Thyroid gland (tissue), 4 donors: Measurements from ENCODE around the gene ZC2HC1B. TPM values are rescaled to one million over a fixed set of nuclear protein-coding genes. Genes with fewer than 3 reads are reported as not detected.

Experiments used
- DNase-seq, 2 donors: peaks; one replicate each; pipeline ENCODE4 v3.0.0-alpha.2; 2019
- H3K27ac ChIP-seq, 3 donors: fragments of 200-600 bp; sonication (generic); 1 replicate in 2 of 3; 2 replicates in 1 of 3; pipeline ENCODE4 v1.5.1; 2016 to 2019; ENCODE audit warnings: mild to moderate bottlenecking in 1 of 3, moderate library complexity in 1 of 3
- H3K27me3 ChIP-seq: fragments of 200-600 bp; sonication (generic); one replicate; pipeline ENCODE4 v1.5.1; 2019
- H3K36me3 ChIP-seq, 2 donors: fragments of 200-600 bp; sonication (generic); one replicate each; pipeline ENCODE4 v1.5.1; 2016 to 2019
- H3K4me1 ChIP-seq, 2 donors: fragments of 200-600 bp; sonication (generic); one replicate each; pipeline ENCODE4 v1.5.1; 2017 to 2019
- H3K4me3 ChIP-seq, 3 donors: fragments of 200-600 bp; sonication (generic); replicated peaks in 1 of 3; 1 replicate in 2 of 3; 2 replicates in 1 of 3; pipeline ENCODE4 v1.5.1; 2016; ENCODE audit warnings: mild to moderate bottlenecking in 1 of 3
- H3K9me3 ChIP-seq: fragments of 200-600 bp; sonication (generic); one replicate; pipeline ENCODE4 v1.5.1; 2017
- POLR2A ChIP-seq, 2 donors: fragments of 450-650 bp; IDR thresholded peaks; one replicate each; pipeline ENCODE4 v1.6.1; 2017; ENCODE audit warnings: antibody characterized with exemption in 2 of 2, mild to moderate bottlenecking in 2 of 2, moderate library complexity in 1 of 2
- WGBS, 2 donors: methylation state at CpG; one replicate each; pipeline ENCODE4 v1.1.5; 2017; 5-methylcytosine and 5-hydroxymethylcytosine counted together
- intact Hi-C: fragments of 100-400 bp; cut with DNase I; formaldehyde crosslinking; loops from one replicate; pipeline ENCODE4 v1.15.1; 2023
- total RNA-seq, 4 donors: library from RNA; depleted of rRNA; stranded (reverse); fragments of >200 nt; gene quantifications; one replicate each; pipeline ENCODE4 v1.2.3, GENCODE V29; 2016
- TF ChIP-seq, protein P1 (sequence below), 6 experiments: fragments of 200-600 bp in 3 of 6; fragments of 450-650 bp in 3 of 6; sonication (generic) in 3 of 6; IDR thresholded peaks; one replicate each; pipeline ENCODE4 v1.5.1; 2016 to 2019; ENCODE audit warnings: antibody characterized with exemption in 6 of 6, mild to moderate bottlenecking in 2 of 6, inconsistent platforms in 1 of 6, moderate library complexity in 1 of 6

The ZC2HC1B gene
- total RNA-seq, 4 donors from 2014 or later = not detected

DNA sequence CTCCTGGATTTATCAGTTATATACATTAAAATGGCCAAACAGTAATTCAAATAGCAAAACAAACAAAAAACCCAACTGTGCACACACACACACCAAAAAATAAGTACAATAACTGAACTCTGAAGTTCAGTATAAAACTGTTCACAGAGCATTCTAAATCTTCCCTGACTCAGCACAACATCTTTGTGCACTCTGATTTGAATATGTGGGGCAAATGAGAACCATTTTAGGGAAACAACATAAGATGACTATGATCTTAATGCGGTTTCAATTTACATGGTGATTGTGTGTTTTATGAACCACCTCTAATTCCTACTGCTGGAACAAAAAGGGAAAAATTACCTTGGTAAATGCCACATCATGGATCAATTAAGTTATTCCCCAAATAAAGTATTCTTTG, 102.0 kb downstream of the ZC2HC1B start:
- Histone ChIP-seq H3K9me3 (no peaks in the 10 kb centered on the region), H3K4me1 (no peaks in the 10 kb centered on the region), H3K36me3 (no peaks in the 10 kb centered on the region), H3K27me3 (no peaks in the 10 kb centered on the region), H3K27ac (no peak overlapping the region), H3K4me3 (no peak overlapping the region)
- 89 to 94% methylated on average over 1 of the region's 1 CpG for WGBS, 2 donors
- TF ChIP-seq, protein P1, sequence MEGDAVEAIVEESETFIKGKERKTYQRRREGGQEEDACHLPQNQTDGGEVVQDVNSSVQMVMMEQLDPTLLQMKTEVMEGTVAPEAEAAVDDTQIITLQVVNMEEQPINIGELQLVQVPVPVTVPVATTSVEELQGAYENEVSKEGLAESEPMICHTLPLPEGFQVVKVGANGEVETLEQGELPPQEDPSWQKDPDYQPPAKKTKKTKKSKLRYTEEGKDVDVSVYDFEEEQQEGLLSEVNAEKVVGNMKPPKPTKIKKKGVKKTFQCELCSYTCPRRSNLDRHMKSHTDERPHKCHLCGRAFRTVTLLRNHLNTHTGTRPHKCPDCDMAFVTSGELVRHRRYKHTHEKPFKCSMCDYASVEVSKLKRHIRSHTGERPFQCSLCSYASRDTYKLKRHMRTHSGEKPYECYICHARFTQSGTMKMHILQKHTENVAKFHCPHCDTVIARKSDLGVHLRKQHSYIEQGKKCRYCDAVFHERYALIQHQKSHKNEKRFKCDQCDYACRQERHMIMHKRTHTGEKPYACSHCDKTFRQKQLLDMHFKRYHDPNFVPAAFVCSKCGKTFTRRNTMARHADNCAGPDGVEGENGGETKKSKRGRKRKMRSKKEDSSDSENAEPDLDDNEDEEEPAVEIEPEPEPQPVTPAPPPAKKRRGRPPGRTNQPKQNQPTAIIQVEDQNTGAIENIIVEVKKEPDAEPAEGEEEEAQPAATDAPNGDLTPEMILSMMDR (IDR thresholded peaks at IDR 0.05) = no peak
- no peak for TF ChIP-seq POLR2A (IDR thresholded peaks at IDR 0.05)
- intact Hi-C loops = no loop called here
- DNase-seq = no peak

DNA sequence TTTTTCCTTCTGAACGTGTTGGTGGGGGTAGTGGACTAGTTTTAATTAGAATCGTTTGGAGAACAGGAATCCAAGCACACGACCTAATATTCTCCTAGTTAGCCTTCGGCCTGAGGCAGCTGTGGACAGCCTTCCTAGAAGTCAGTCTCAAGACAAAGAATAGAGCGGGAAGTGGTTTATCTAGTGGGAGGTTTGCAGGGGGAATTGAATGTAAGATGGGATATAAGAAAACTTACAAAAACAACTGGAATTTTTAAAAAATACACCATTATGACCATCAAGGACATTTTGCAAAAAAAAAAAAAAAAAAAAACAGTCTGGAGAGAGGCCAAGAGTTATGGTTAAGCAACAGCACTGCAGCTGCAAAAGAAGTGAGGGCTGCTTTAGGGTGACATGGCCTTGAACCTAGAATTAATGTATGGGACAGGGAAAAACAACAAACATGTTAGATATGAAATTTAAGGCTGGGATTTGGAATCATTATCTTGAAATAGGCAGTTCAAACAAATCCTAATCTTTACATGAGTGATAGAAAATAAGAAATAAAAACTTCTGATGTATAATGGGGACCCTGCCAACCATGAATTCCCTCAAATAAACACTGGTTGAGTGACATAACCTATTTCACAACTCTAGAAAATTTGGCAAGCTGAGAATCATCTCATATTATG, 103.6 kb downstream of the ZC2HC1B start:
- Histone ChIP-seq H3K4me1 (no peaks in the 10 kb centered on the region), H3K36me3 (no peaks in the 10 kb centered on the region), H3K4me3 (no peak overlapping the region), H3K9me3 (no peaks in the 10 kb centered on the region), H3K27ac (no peak overlapping the region), H3K27me3 (no peaks in the 10 kb centered on the region)
- intact Hi-C loops = no loop called here
- WGBS, 2 donors = 74 to 79% methylated on average over 5 of the region's 5 CpGs
- DNase-seq = no peak
- TF ChIP-seq, protein P1 (IDR thresholded peaks at IDR 0.05) = no peak
- TF ChIP-seq POLR2A (IDR thresholded peaks at IDR 0.05) = no peak

DNA sequence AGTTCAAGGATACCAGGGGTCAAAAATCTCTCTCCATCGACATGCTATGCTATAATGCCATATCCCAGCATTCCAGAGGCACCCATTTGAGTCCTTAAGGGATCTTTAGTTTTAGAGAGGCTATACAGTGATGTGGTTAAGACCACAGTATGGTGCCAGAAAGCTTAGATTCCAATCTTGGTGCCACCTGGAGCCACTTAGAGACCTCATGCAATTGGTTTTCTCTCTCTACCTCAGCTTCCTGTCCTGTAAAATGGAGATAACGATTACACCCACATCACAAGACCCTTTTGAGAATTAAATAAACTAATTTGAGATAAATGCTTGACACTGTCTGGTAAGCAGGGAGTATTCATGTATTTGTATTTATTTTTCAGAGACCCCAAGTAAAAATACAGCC, 104.8 kb downstream of the ZC2HC1B start:
- 52 to 58% methylated on average over 2 of the region's 2 CpGs for WGBS, 2 donors
- Histone ChIP-seq H3K4me1 (no peaks in the 10 kb centered on the region), H3K27ac (no peak overlapping the region), H3K36me3 (no peaks in the 10 kb centered on the region), H3K27me3 (no peaks in the 10 kb centered on the region), H3K9me3 (no peaks in the 10 kb centered on the region), H3K4me3 (no peak overlapping the region)
- TF ChIP-seq, protein P1 (IDR thresholded peaks at IDR 0.05) = no peak
- TF ChIP-seq POLR2A (IDR thresholded peaks at IDR 0.05) = no peak
- intact Hi-C loops = no loop called here
- DNase-seq = no peak

DNA sequence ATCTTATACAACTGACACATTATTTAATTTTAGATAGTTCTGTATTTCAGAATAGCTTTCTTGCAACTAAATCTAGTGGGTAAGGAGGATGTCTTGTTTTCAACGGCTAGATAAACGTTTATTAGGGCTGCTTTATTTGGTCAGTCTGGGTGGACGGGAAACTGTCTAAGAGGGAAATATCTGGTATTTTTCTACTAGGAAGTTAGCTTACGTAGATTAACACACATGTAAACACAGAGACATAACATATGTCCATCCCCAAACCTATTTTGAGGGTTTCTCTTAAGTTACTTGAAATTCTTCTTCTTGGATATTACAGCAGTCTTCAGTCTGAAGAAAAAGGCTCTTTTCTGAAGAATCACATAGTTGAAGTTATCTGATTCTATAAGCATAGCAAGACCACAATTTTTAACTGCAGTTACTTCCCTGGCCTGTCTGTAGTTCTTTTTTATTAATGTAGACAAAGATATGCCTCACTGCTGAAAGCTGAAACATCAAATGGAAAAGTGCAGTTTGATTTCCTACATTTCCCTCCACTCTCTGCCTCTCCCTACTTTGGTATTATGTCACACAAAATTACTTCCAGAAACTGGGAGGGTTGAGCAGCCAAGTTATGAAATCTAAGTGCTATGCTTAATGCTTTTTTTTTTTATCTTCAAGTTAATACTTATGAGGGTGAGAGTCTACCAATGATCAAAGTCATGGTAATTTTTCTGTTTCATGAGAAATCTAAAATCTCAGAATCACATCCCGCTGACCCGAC, 106.4 kb downstream of the ZC2HC1B start:
- no peaks in the 10 kb centered on the region for H3K4me1 ChIP-seq
- intact Hi-C loops = no loop called here
- H3K4me3 ChIP-seq = no peak overlapping the region
- DNase-seq = no peak
- no peaks in the 10 kb centered on the region for H3K9me3 ChIP-seq
- no peaks in the 10 kb centered on the region for H3K27me3 ChIP-seq
- no peak overlapping the region for H3K27ac ChIP-seq
- TF ChIP-seq, protein P1 (IDR thresholded peaks at IDR 0.05) = no peak
- no peak for TF ChIP-seq POLR2A (IDR thresholded peaks at IDR 0.05)
- 64% methylated on average over 6 of the region's 6 CpGs for WGBS, 2 donors
- no peaks in the 10 kb centered on the region for H3K36me3 ChIP-seq
